Keratinocyte (primary cell): ENCODE data around the gene CCDC102A. TPM values are rescaled to one million over a fixed set of nuclear protein-coding genes. Genes with fewer than 3 reads are reported as not detected.
"Not testable (repeated sequence)": the region's sequence is repeated elsewhere in the genome, so short reads cannot be mapped to it uniquely, and the experiment has no call there.

Source experiments
- DNase-seq: peaks from one replicate; pipeline ENCODE4 v3.0.0-alpha.2; 2011; ENCODE audit warnings: low read depth, missing footprints, low spot score
- FAIRE-seq: peaks from 2 replicates; lab custom pipeline; 2011; peaks lifted over from hg19 to GRCh38; lab: Jason Lieb, UNC
- H2AFZ ChIP-seq: 2 replicates; pipeline ENCODE4 v1.6.0; 2012; ENCODE audit warnings: low read length, control low read depth, inconsistent platforms; ENCODE audit not compliant: control insufficient read depth
- H3K27ac ChIP-seq: 2 replicates; pipeline ENCODE4 v1.5.1; 2011; ENCODE audit warnings: low read length; ENCODE audit not compliant: control insufficient read depth, insufficient read depth
- H3K27me3 ChIP-seq: 3 replicates; pipeline ENCODE4 v1.6.0; 2011; ENCODE audit warnings: low read length; ENCODE audit not compliant: control insufficient read depth, insufficient read depth; ENCODE audit errors: extremely low read depth
- H3K36me3 ChIP-seq, 2 experiments: 2 replicates in 1 of 2; 3 replicates in 1 of 2; pipeline ENCODE4 v1.5.1; 2011; ENCODE audit warnings: low read length in 2 of 2, mild to moderate bottlenecking in 1 of 2; ENCODE audit not compliant: control insufficient read depth in 2 of 2, insufficient read depth in 2 of 2; ENCODE audit errors: extremely low read depth in 1 of 2
- H3K4me1 ChIP-seq: 3 replicates; pipeline ENCODE4 v1.5.1; 2011; ENCODE audit warnings: low read length; ENCODE audit not compliant: control insufficient read depth, insufficient read depth; ENCODE audit errors: extremely low read depth
- H3K4me2 ChIP-seq: 3 replicates; pipeline ENCODE4 v1.6.0; 2011; ENCODE audit warnings: low read depth, low read length; ENCODE audit not compliant: control insufficient read depth, insufficient read depth; ENCODE audit errors: extremely low read depth
- H3K4me3 ChIP-seq, 3 experiments: fragments of 200-600 bp in 1 of 3; sonication (generic) in 1 of 3; 2 replicates in 2 of 3; 3 replicates in 1 of 3; pipeline ENCODE4 v1.5.1; 2011 to 2016; ENCODE audit warnings: low read length in 3 of 3, mild to moderate bottlenecking in 3 of 3, control low read depth in 2 of 3, inconsistent platforms in 1 of 3, low read depth in 1 of 3, mixed read lengths in 1 of 3, mixed run types in 1 of 3, moderate library complexity in 1 of 3; ENCODE audit not compliant: control insufficient read depth in 2 of 3, insufficient read depth in 2 of 3; ENCODE audit errors: extremely low read depth in 1 of 3
- H3K79me2 ChIP-seq: 2 replicates; pipeline ENCODE4 v1.6.0; 2012; ENCODE audit warnings: low read length; ENCODE audit not compliant: control insufficient read depth, insufficient read depth
- H3K9ac ChIP-seq: 3 replicates; pipeline ENCODE4 v1.6.0; 2011; ENCODE audit warnings: low read length; ENCODE audit not compliant: control insufficient read depth, insufficient read depth; ENCODE audit errors: extremely low read depth
- H3K9me1 ChIP-seq: 3 replicates; pipeline ENCODE4 v1.6.0; 2011; ENCODE audit warnings: low read length; ENCODE audit not compliant: control insufficient read depth, insufficient read depth; ENCODE audit errors: extremely low read depth
- H3K9me3 ChIP-seq: 2 replicates; pipeline ENCODE4 v1.5.1; 2012; ENCODE audit warnings: low read depth, low read length; ENCODE audit not compliant: control insufficient read depth
- H4K20me1 ChIP-seq: 3 replicates; pipeline ENCODE4 v1.6.0; 2011; ENCODE audit warnings: low read length; ENCODE audit not compliant: control insufficient read depth, insufficient read depth; ENCODE audit errors: extremely low read depth
- CTCF ChIP-seq, 3 experiments: IDR thresholded peaks in 1 of 3; conservative IDR thresholded peaks in 1 of 3; optimal IDR thresholded peaks in 1 of 3; 2 replicates in 2 of 3; 3 replicates in 1 of 3; pipeline versions ENCODE3 to v1.5.1; 2011; ENCODE audit warnings: low read length in 3 of 3, mild to moderate bottlenecking in 3 of 3, moderate library complexity in 2 of 3, control low read depth in 1 of 3, inconsistent platforms in 1 of 3; ENCODE audit not compliant: insufficient read depth in 2 of 3; ENCODE audit errors: extremely low read depth in 1 of 3
- EZH2 ChIP-seq: IDR thresholded peaks from one replicate; pipeline ENCODE4 v1.6.1; 2012; ENCODE audit warnings: inconsistent platforms, mild to moderate bottlenecking, low read length, moderate library complexity
- dilution Hi-C: fragments of 300-500 bp; cut with MboI; formaldehyde crosslinking; loops from one replicate; pipeline ENCODE4 v1.7.0; 2020; ENCODE audit warnings: low sequenced_read_pairs; ENCODE audit not compliant: extremely low pct_ligation_motif_present
- polyA plus RNA-seq, 5 experiments: library from polyadenylated mRNA; depleted of rRNA in 3 of 5; stranded (reverse) in 3 of 5; stranded (forward) in 1 of 5; unstranded in 1 of 5; fragments of >200 nt; gene quantifications; 1 replicate in 1 of 5; 2 replicates in 3 of 5; 3 replicates in 1 of 5; pipeline versions ENCODE4 v1.2.1 to v1.2.3, GENCODE V29; 2011 to 2012; ENCODE audit warnings: missing spikeins in 2 of 5, low read depth in 1 of 5, low replicate concordance in 1 of 5

CCDC102A gene
- polyA plus RNA-seq, 1 donor (not counting 4 experiments of a cell fraction or from before 2014, with no cell fraction given), result 2.2 TPM

- Histone ChIP-seq H3K27ac (no peak overlapping the region), H3K4me1 (no peaks in the 10 kb centered on the region), H3K9me3 (no peaks in the 10 kb centered on the region), H3K4me2 (no peak overlapping the region), H3K79me2 (no peaks in the 10 kb centered on the region), H2AFZ (no peak overlapping the region), H3K9ac (no peak overlapping the region), H3K4me3 (no peak overlapping the region), H4K20me1 (no peaks in the 10 kb centered on the region), H3K36me3 (no peaks in the 10 kb centered on the region), H3K27me3 (peaks cover 7% of the 10 kb centered on the region), H3K9me1 (no peaks in the 10 kb centered on the region)
- FAIRE-seq (no peak), DNase-seq (no peak)
- TF ChIP-seq CTCF (optimal IDR thresholded peaks at IDR 0.05 in 1 of 3, IDR thresholded peaks at IDR 0.05 in 1 of 3, conservative IDR thresholded peaks at IDR 0.05 in 1 of 3; ENCODE audit: extremely low read depth in 1 of 3, insufficient read depth in 2 of 3, low read length in 3 of 3), result no peak
- no peak for TF ChIP-seq EZH2
- dilution Hi-C loops, result no loop called here
These were observed 34.9 kb downstream of the CCDC102A start for GRCh38 chr16:57501492-57501891.

GRCh38 chr16:57500578-57501111 is 35.7 kb downstream of the CCDC102A start:
- Histone ChIP-seq H3K36me3 (no peaks in the 10 kb centered on the region), H3K4me1 (no peaks in the 10 kb centered on the region), H3K79me2 (no peaks in the 10 kb centered on the region), H3K4me2 (no peak overlapping the region), H3K27me3 (peaks cover 4% of the 10 kb centered on the region), H3K27ac (no peak overlapping the region), H3K9ac (no peak overlapping the region), H2AFZ (no peak overlapping the region), H3K9me3 (no peaks in the 10 kb centered on the region), H3K4me3 (no peak overlapping the region), H3K9me1 (no peaks in the 10 kb centered on the region), H4K20me1 (no peaks in the 10 kb centered on the region)
- dilution Hi-C loops, result no loop called here
- FAIRE-seq, result no peak
- TF ChIP-seq CTCF (optimal IDR thresholded peaks at IDR 0.05 in 1 of 3, IDR thresholded peaks at IDR 0.05 in 1 of 3, conservative IDR thresholded peaks at IDR 0.05 in 1 of 3; ENCODE audit: extremely low read depth in 1 of 3, insufficient read depth in 2 of 3, low read length in 3 of 3), result no peak
- TF ChIP-seq EZH2, result no peak
- DNase-seq, result no peak

GRCh38 chr16:57499941-57500340 is 36.4 kb downstream of the CCDC102A start:
- dilution Hi-C loops, result not testable (repeated sequence)

More at GRCh38 chr16:57499941-57500340, 36.4 kb downstream of the CCDC102A start:
- H3K27me3 ChIP-seq, H2AFZ ChIP-seq, H3K4me3 ChIP-seq, H3K9ac ChIP-seq, H3K79me2 ChIP-seq, DNase-seq, H3K9me1 ChIP-seq, H3K27ac ChIP-seq, H4K20me1 ChIP-seq, H3K9me3 ChIP-seq, H3K4me1 ChIP-seq, FAIRE-seq, H3K36me3 ChIP-seq, H3K4me2 ChIP-seq: not testable (repeated sequence)
